HL-60 (cell line): ENCODE results near the gene MSTN.

Experiments
- DNase-seq, 2 experiments: peaks; one replicate each; pipeline ENCODE4 v3.0.0-alpha.2; 2010 to 2020; ENCODE audit warnings: low read depth in 1 of 2, low spot score in 1 of 2
- H3K27ac ChIP-seq: fragments of 250-450 bp; sonication (Bioruptor Pico); replicated peaks from 2 replicates; pipeline ENCODE4 v1.5.1; 2020; ENCODE audit warnings: mild to moderate bottlenecking, moderate library complexity
- H3K27me3 ChIP-seq: fragments of 250-450 bp; sonication (Bioruptor Pico); 2 replicates; pipeline ENCODE4 v1.5.1; 2021; ENCODE audit warnings: mild to moderate bottlenecking, moderate library complexity; ENCODE audit not compliant: insufficient read depth, poor library complexity, severe bottlenecking
- H3K4me3 ChIP-seq: replicated peaks from 2 replicates; pipeline ENCODE4 v1.5.1; 2011; ENCODE audit warnings: mild to moderate bottlenecking, control low read depth, low read length; ENCODE audit not compliant: insufficient read depth
- CTCF ChIP-seq: IDR thresholded peaks from one replicate; pipeline ENCODE4 v1.5.1; 2011; ENCODE audit warnings: low read length, control low read depth, inconsistent platforms; ENCODE audit not compliant: insufficient read depth
- GABPA ChIP-seq: IDR thresholded peaks from 2 replicates; pipeline ENCODE4 v1.6.1; 2012; ENCODE audit warnings: low read depth
- POLR2AphosphoS5 ChIP-seq: IDR thresholded peaks from 2 replicates; pipeline ENCODE4 v1.6.1; 2012; ENCODE audit warnings: low read depth
- REST ChIP-seq: IDR thresholded peaks from 2 replicates; pipeline ENCODE4 v1.6.1; 2012; ENCODE audit warnings: low read depth; ENCODE audit not compliant: insufficient replicate concordance
- SPI1 ChIP-seq: IDR thresholded peaks from 2 replicates; pipeline ENCODE4 v1.6.1; 2012; ENCODE audit warnings: low read depth, mild to moderate bottlenecking, borderline replicate concordance

MSTN gene

GRCh38 chr2:190069936-190070696 lies 7.6 kb upstream of the MSTN start:
- Histone ChIP-seq H3K27ac (no peak overlapping the region), H3K27me3 (no peaks in the 10 kb centered on the region), H3K4me3 (no peak overlapping the region)
- TF ChIP-seq GABPA (no peak), SPI1 (no peak), CTCF (peak; percentile 24)
- DNase-seq, result peak; percentile 8 to 20

- Histone ChIP-seq H3K4me3 (no peak overlapping the region), H3K27ac (no peak overlapping the region), H3K27me3 (no peaks in the 10 kb centered on the region)
- no peak for TF ChIP-seq POLR2AphosphoS5
- TF ChIP-seq CTCF, result no peak
- TF ChIP-seq REST, result no peak
- no peak for TF ChIP-seq GABPA
- TF ChIP-seq SPI1, result no peak
- no peak for DNase-seq
These were observed 6.2 kb upstream of the MSTN start for GRCh38 chr2:190068764-190069163.

GRCh38 chr2:190065839-190066238 lies 3.3 kb upstream of the MSTN start:
- H3K27ac ChIP-seq, result no peak overlapping the region
- no peak overlapping the region for H3K4me3 ChIP-seq
- no peak for DNase-seq
- H3K27me3 ChIP-seq, result peaks cover 2% of the 10 kb centered on the region
- TF ChIP-seq POLR2AphosphoS5 (no peak), SPI1 (no peak), REST (no peak), GABPA (no peak), CTCF (no peak)

GRCh38 chr2:190063624-190064023 lies 1.1 kb upstream of the MSTN start:
- TF ChIP-seq SPI1 (no peak), POLR2AphosphoS5 (no peak), REST (no peak), GABPA (no peak), CTCF (no peak)
- Histone ChIP-seq H3K27ac (no peak overlapping the region), H3K27me3 (peaks cover 2% of the 10 kb centered on the region), H3K4me3 (no peak overlapping the region)
- DNase-seq, result no peak
